Gastroesophageal sphincter (tissue), 4 donors: ENCODE measurements around the gene TIAL1. TPM values are rescaled to one million over a fixed set of nuclear protein-coding genes. Genes with fewer than 3 reads are reported as not detected.

Experiments
- ATAC-seq: fragments of 150-250 bp; one replicate; pipeline ENCODE4 v1.9.1; 2016; ENCODE audit warnings: mild to moderate bottlenecking, moderate library complexity
- H3K27ac ChIP-seq, 4 donors: fragments of 200-600 bp; sonication (generic) in 3 of 4; 1 replicate in 3 of 4; 2 replicates in 1 of 4; pipeline ENCODE4 v1.5.1; 2016 to 2019
- H3K27me3 ChIP-seq: fragments of 200-600 bp; sonication (generic); one replicate; pipeline ENCODE4 v1.5.1; 2019
- H3K36me3 ChIP-seq, 2 donors: fragments of 200-600 bp; sonication (generic); one replicate each; pipeline ENCODE4 v1.5.1; 2019; ENCODE audit warnings: control low read depth in 1 of 2
- H3K4me1 ChIP-seq, 3 donors: fragments of 200-600 bp; sonication (generic); 1 replicate in 2 of 3; 2 replicates in 1 of 3; pipeline ENCODE4 v1.5.1; 2016 to 2019; ENCODE audit warnings: control low read depth in 2 of 3
- H3K4me3 ChIP-seq, 2 donors: fragments of 200-600 bp; sonication (generic); one replicate each; pipeline ENCODE4 v1.5.1; 2019; ENCODE audit warnings: mild to moderate bottlenecking in 1 of 2, moderate library complexity in 1 of 2
- H3K9me3 ChIP-seq, 3 donors: fragments of 200-600 bp; sonication (generic); one replicate each; pipeline ENCODE4 v1.5.1; 2017 to 2019; ENCODE audit warnings: control low read depth in 2 of 3
- CTCF ChIP-seq, 4 experiments: fragments of 200-600 bp in 2 of 4; fragments of 450-650 bp in 2 of 4; sonication (generic) in 1 of 4; IDR thresholded peaks; one replicate each; pipeline ENCODE4 v1.5.1; 2017 to 2019; ENCODE audit warnings: antibody characterized with exemption in 4 of 4, mild to moderate bottlenecking in 2 of 4, moderate library complexity in 2 of 4
- EP300 ChIP-seq: sonication (generic); formaldehyde crosslinking; IDR thresholded peaks from one replicate; pipeline ENCODE4 v1.6.1; 2017; ENCODE audit warnings: antibody characterized with exemption, mild to moderate bottlenecking
- POLR2A ChIP-seq, 2 donors: fragments of 450-650 bp; IDR thresholded peaks; one replicate each; pipeline ENCODE4 v1.6.1; 2017; ENCODE audit warnings: antibody characterized with exemption in 2 of 2, mild to moderate bottlenecking in 2 of 2, moderate library complexity in 1 of 2
- POLR2AphosphoS5 ChIP-seq: sonication (generic); formaldehyde crosslinking; IDR thresholded peaks from one replicate; pipeline ENCODE4 v1.6.1; 2017; ENCODE audit warnings: antibody characterized with exemption
- whole genome bisulfite sequencing, 2 donors: methylation state at CpG; one replicate each; pipeline ENCODE4 v1.1.5; 2018; ENCODE audit warnings: low coverage in 1 of 2; 5-methylcytosine and 5-hydroxymethylcytosine counted together
- total RNA-seq, 4 donors: library from RNA; depleted of rRNA; stranded (reverse); fragments of >200 nt; gene quantifications; one replicate each; pipeline ENCODE4 v1.1.0, GENCODE V29; 2016

TIAL1 gene
- total RNA-seq, 4 donors from 2014 or later, result 53.6 to 117 (median 57.9) TPM

- no peak for ATAC-seq
- H3K36me3 ChIP-seq, result no peaks in the 10 kb centered on the region
- H3K9me3 ChIP-seq, result no peaks in the 10 kb centered on the region
- no peak overlapping the region for H3K27ac ChIP-seq
- H3K27me3 ChIP-seq, result no peaks in the 10 kb centered on the region
- no peak for TF ChIP-seq POLR2A (IDR thresholded peaks at IDR 0.05)
- no peak for TF ChIP-seq POLR2AphosphoS5
- no peak for TF ChIP-seq EP300
- TF ChIP-seq CTCF (IDR thresholded peaks at IDR 0.05), result peak in 1 of 4 experiments; percentile 44
- H3K4me1 ChIP-seq, result peaks cover 0 to 5% (median 0%) of the 10 kb centered on the region in 3 donors
- WGBS, 2 donors, result 44 to 57% methylated on average over 1 to 2 of the region's 2 CpGs
- H3K4me3 ChIP-seq, result no peak overlapping the region
These were observed 5.7 kb upstream of the TIAL1 start for GRCh38 chr10:119602241-119603095.

- Histone ChIP-seq H3K4me3 (no peak overlapping the region), H3K4me1 (peaks cover 3 to 31% (median 13%) of the 10 kb centered on the region in 3 donors), H3K9me3 (no peaks in the 10 kb centered on the region), H3K27me3 (no peaks in the 10 kb centered on the region), H3K36me3 (no peaks in the 10 kb centered on the region), H3K27ac (no peak overlapping the region)
- ATAC-seq, result no peak
- TF ChIP-seq CTCF (IDR thresholded peaks at IDR 0.05), result no peak
- no peak for TF ChIP-seq POLR2AphosphoS5
- WGBS, 2 donors, result 99% methylated on average over 7 of the region's 7 CpGs
These were observed 1.6 kb upstream of the TIAL1 start for GRCh38 chr10:119598397-119598796.

- no peak for TF ChIP-seq EP300
- TF ChIP-seq CTCF (IDR thresholded peaks at IDR 0.05), result no peak
- TF ChIP-seq POLR2AphosphoS5, result no peak
- TF ChIP-seq POLR2A (IDR thresholded peaks at IDR 0.05), result no peak
- Histone ChIP-seq H3K4me1 (peaks cover 3 to 39% (median 21%) of the 10 kb centered on the region in 3 donors), H3K27me3 (no peaks in the 10 kb centered on the region), H3K36me3 (no peaks in the 10 kb centered on the region), H3K9me3 (no peaks in the 10 kb centered on the region), H3K27ac (peak overlapping the region in 3 of 4 donors; percentile 92 to 98 (median 97)), H3K4me3 (peak overlapping the region; percentile 25 to 79)
- WGBS, 2 donors, result 35 to 48% methylated on average over 12 to 18 of the region's 21 CpGs
- no peak for ATAC-seq
These were observed 832 bp upstream of the TIAL1 start for GRCh38 chr10:119597405-119598186.

GRCh38 chr10:119595676-119596515 lies 868 bp downstream of the TIAL1 start:
- Histone ChIP-seq H3K36me3 (peaks cover 0 to 2% of the 10 kb centered on the region in 2 donors), H3K9me3 (no peaks in the 10 kb centered on the region), H3K4me3 (peak overlapping the region; percentile 62 to 79), H3K27ac (peak overlapping the region; percentile 90 to 98 (median 94)), H3K4me1 (peaks cover 3 to 54% (median 25%) of the 10 kb centered on the region in 3 donors), H3K27me3 (no peaks in the 10 kb centered on the region)
- peak; percentile 13 for ATAC-seq
- TF ChIP-seq EP300 (no peak), CTCF (IDR thresholded peaks at IDR 0.05) (no peak), POLR2A (IDR thresholded peaks at IDR 0.05) (no peak), POLR2AphosphoS5 (no peak)
- WGBS, 2 donors, result 0 to 1% methylated on average over 16 to 17 of the region's 50 CpGs
